Mucosa of stomach (tissue), 1 donor: ENCODE measurements around the gene SLC2A4.
"Not testable (repeated sequence)": the region's sequence is repeated elsewhere in the genome, so short reads cannot be mapped to it uniquely, and the experiment has no call there.

Source experiments
- H3K27me3 ChIP-seq: one replicate; pipeline ENCODE4 v1.7.0; 2013; ENCODE audit warnings: mild to moderate bottlenecking, low read length; ENCODE audit not compliant: control insufficient read depth, insufficient read depth
- H3K36me3 ChIP-seq: one replicate; pipeline ENCODE4 v1.7.0; 2013; ENCODE audit warnings: low read length; ENCODE audit not compliant: control insufficient read depth, insufficient read depth
- H3K4me1 ChIP-seq: one replicate; pipeline ENCODE4 v1.7.0; 2013; ENCODE audit warnings: mild to moderate bottlenecking, low read length; ENCODE audit not compliant: control insufficient read depth, insufficient read depth
- H3K4me3 ChIP-seq: one replicate; pipeline ENCODE4 v1.7.0; 2013; ENCODE audit warnings: low read length
- H3K9ac ChIP-seq: one replicate; pipeline ENCODE4 v1.7.0; 2013; ENCODE audit warnings: mild to moderate bottlenecking, low read length, moderate library complexity
- H3K9me3 ChIP-seq: one replicate; pipeline ENCODE4 v1.7.0; 2013; ENCODE audit warnings: mild to moderate bottlenecking, low read length, moderate library complexity; ENCODE audit not compliant: control insufficient read depth
- donor health status: Pancreatic carcinoma.

SLC2A4 gene

DNA sequence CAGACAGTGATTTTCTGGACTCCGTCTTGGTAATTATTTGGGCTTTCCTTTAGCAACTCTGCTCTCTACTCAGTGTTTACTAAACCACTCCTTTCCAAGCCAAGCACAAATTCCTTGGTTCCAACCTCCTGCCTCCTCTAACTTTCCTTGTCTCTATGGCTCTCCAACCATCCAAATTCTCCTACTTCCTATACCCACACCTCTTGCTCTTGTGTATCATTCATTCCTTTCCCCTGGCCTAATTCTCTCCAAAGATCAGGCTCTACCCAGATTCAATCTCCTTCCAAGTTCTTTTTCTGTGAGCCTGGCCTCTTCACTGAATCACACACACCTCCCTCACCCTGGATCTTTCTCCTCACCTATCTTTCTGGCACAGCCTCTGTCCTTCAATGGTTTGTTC, 46.5 kb downstream of the SLC2A4 start:
- Histone ChIP-seq H3K4me1 (peaks cover 6% of the 10 kb centered on the region), H3K9me3 (no peaks in the 10 kb centered on the region), H3K27me3 (no peaks in the 10 kb centered on the region), H3K9ac (peak overlapping the region; percentile 79), H3K4me3 (no peak overlapping the region), H3K36me3 (peaks cover 12% of the 10 kb centered on the region)

DNA sequence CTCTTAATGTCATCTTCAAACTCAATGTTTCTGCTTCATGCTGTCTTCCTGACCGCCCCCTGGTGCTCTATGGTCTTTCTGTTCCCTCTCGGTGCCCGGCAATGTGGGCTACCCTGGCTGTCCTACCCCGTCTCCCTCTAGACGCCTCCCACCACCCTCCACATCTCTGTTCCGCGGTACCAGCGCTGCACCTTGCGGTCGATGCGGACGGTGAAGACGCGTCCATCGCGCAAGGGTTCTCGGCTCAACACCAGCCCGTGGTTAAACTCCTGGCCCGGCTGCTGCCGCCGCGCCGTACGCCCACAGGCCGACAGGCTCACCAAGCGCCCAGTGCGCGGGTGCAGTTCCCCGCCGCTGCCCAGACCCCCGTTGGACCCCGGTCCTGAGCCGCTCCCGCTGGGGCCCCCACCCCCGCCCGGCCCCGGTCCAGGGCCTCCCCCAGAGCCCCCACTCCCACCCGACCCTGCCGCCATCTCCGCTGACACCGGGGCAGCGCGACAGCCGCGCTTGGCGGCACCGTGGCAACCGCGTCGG, 47.4 kb downstream of the SLC2A4 start, which contains the start of gene NEURL4:
Gene NEURL4, minus strand, starts transcription at position 496 of the 534 bp plus-strand sequence. Its CDS starts 23 bp downstream, at position 473.
- Histone ChIP-seq H3K36me3 (peaks cover 8% of the 10 kb centered on the region), H3K9me3 (no peaks in the 10 kb centered on the region), H3K27me3 (no peaks in the 10 kb centered on the region), H3K9ac (peak within 1 kb of the TSS; percentile 79), H3K4me1 (peaks cover 6% of the 10 kb centered on the region), H3K4me3 (peak within 1 kb of the TSS; percentile 95)

- Histone ChIP-seq H3K36me3 (peaks cover 4% of the 10 kb centered on the region), H3K27me3 (no peaks in the 10 kb centered on the region), H3K4me3 (peak overlapping the region; percentile 95), H3K9ac (peak overlapping the region; percentile 79), H3K9me3 (no peaks in the 10 kb centered on the region), H3K4me1 (peaks cover 6% of the 10 kb centered on the region)
Observed at GRCh38 chr17:7329374-7329996, 48.0 kb downstream of the SLC2A4 start.

- Histone ChIP-seq H3K4me1 (peaks cover 6% of the 10 kb centered on the region), H3K9ac (peak overlapping the region; percentile 79), H3K27me3 (no peaks in the 10 kb centered on the region), H3K4me3 (peak overlapping the region; percentile 95), H3K9me3 (no peaks in the 10 kb centered on the region), H3K36me3 (no peaks in the 10 kb centered on the region)
Observed at GRCh38 chr17:7329997-7330637, 48.6 kb downstream of the SLC2A4 start.

DNA sequence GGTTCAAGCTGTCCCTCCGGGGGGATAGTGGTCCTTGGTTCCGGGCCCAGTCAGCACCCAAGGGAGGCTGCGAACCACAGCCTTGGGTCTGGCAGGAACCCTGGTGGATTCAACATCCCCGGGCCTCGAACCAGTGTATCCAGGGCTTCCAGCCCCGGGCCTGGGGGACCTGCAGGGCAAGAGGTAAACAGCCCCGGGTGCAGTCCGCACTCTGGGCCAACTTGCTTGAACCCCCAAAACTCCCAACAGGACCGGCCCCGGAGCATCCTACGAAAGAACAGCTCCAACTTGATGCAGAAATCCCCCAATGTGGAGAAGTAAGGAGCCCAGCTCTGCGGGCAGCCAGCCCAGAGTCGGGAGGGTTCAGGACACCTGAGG, 49.1 kb downstream of the SLC2A4 start:
- H3K4me1 ChIP-seq, result peaks cover 6% of the 10 kb centered on the region
- H3K9me3 ChIP-seq, result no peaks in the 10 kb centered on the region
- H3K4me3 ChIP-seq, result no peak overlapping the region

GRCh38 chr17:7332111-7332510, 50.6 kb downstream of the SLC2A4 start:
- Histone ChIP-seq H3K4me3 (no peak overlapping the region), H3K9me3 (no peaks in the 10 kb centered on the region), H3K27me3 (peaks cover 11% of the 10 kb centered on the region), H3K9ac (no peak overlapping the region), H3K4me1 (peaks cover 6% of the 10 kb centered on the region), H3K36me3 (no peaks in the 10 kb centered on the region)

More for the DNA sequence above, 49.1 kb downstream of the SLC2A4 start:
- Histone ChIP-seq H3K36me3 (no peaks in the 10 kb centered on the region), H3K27me3 (no peaks in the 10 kb centered on the region), H3K9ac (no peak overlapping the region)

GRCh38 chr17:7332600-7333069, 51.1 kb downstream of the SLC2A4 start:
- H3K36me3 ChIP-seq, result not testable (repeated sequence)

DNA sequence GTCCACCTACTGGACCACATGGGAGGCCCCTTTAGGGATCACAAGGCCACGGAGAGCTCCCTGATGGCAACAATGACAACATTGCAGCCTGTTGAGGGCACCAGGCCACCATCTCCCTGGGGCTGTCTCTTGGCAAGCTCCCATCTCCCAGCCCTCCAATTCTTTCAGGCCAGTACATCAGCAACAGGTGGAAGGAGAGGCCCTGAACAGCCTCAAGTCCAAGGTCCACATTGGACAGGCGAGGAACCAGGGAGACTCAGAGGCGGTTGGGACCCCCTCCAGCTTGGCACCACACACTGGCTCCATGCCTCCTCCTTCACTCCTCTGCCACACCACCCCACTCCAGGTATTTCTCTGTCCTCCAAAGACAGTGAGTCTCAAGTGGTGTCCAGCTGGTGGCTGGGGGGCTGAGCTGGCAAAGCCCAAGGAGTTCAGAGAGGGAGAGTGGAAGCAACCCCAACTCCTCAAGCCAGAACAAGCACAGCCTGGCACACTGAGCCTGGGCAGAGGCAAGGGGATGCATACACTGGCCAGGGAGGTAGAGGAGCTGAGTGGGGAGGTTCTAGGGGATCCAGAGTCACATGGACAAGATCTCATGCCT, 53.5 kb downstream of the SLC2A4 start:
- Histone ChIP-seq H3K9me3 (no peaks in the 10 kb centered on the region), H3K4me1 (no peaks in the 10 kb centered on the region), H3K9ac (no peak overlapping the region), H3K4me3 (no peak overlapping the region), H3K36me3 (no peaks in the 10 kb centered on the region), H3K27me3 (peaks cover 11% of the 10 kb centered on the region)

More at GRCh38 chr17:7332600-7333069, 51.1 kb downstream of the SLC2A4 start:
- not testable (repeated sequence) for H3K4me1 ChIP-seq, H3K9me3 ChIP-seq, H3K9ac ChIP-seq, H3K4me3 ChIP-seq
- H3K27me3 ChIP-seq, result peaks cover 11% of the 10 kb centered on the region

GRCh38 chr17:7335765-7336164, 54.2 kb downstream of the SLC2A4 start:
- not testable (repeated sequence) for H3K4me3 ChIP-seq, H3K4me1 ChIP-seq, H3K9ac ChIP-seq, H3K36me3 ChIP-seq, H3K9me3 ChIP-seq
- peaks cover 11% of the 10 kb centered on the region for H3K27me3 ChIP-seq

GRCh38 chr17:7336240-7337175, 55.0 kb downstream of the SLC2A4 start, which contains the start of gene ACAP1:
Gene ACAP1 (plus strand): TSS chr17:7336529. CDS start chr17:7336735, 206 bp downstream.
- peaks cover 11% of the 10 kb centered on the region for H3K27me3 ChIP-seq
- H3K9ac ChIP-seq, result peak within 1 kb of the TSS; percentile 12
- H3K36me3 ChIP-seq, result no peaks in the 10 kb centered on the region
- H3K9me3 ChIP-seq, result no peaks in the 10 kb centered on the region
- H3K4me1 ChIP-seq, result no peaks in the 10 kb centered on the region
- no peak within 1 kb of the TSS for H3K4me3 ChIP-seq

GRCh38 chr17:7337600-7337999, 56.1 kb downstream of the SLC2A4 start:
- H3K9me3 ChIP-seq, H3K4me1 ChIP-seq, H3K9ac ChIP-seq, H3K4me3 ChIP-seq, H3K36me3 ChIP-seq: not testable (repeated sequence)
- H3K27me3 ChIP-seq, result peaks cover 19% of the 10 kb centered on the region
